ENCODE measurements around the gene ZCCHC9.

DNA sequence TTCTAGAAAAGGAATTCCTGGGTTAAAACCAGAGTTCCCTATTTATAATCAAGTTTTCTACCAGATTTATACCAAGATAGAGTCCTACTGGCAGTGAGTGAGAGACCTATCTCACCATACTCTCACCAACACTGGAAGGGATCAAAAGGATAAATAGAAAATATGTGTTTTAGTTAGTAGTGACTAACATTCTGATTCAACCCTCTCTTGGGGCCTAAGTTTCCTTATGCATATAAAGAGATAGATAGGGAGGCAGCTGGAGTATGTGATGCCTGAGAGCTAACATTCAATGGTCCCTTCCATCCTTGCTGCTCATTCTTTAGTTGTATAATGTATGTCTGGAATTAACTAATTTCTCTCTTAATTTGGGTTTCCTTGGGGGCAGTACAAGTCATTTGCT is 36.3 kb upstream of the ZCCHC9 start:
- TF ChIP-seq, protein P1, sequence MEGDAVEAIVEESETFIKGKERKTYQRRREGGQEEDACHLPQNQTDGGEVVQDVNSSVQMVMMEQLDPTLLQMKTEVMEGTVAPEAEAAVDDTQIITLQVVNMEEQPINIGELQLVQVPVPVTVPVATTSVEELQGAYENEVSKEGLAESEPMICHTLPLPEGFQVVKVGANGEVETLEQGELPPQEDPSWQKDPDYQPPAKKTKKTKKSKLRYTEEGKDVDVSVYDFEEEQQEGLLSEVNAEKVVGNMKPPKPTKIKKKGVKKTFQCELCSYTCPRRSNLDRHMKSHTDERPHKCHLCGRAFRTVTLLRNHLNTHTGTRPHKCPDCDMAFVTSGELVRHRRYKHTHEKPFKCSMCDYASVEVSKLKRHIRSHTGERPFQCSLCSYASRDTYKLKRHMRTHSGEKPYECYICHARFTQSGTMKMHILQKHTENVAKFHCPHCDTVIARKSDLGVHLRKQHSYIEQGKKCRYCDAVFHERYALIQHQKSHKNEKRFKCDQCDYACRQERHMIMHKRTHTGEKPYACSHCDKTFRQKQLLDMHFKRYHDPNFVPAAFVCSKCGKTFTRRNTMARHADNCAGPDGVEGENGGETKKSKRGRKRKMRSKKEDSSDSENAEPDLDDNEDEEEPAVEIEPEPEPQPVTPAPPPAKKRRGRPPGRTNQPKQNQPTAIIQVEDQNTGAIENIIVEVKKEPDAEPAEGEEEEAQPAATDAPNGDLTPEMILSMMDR (IDR thresholded peaks at IDR 0.05): no peak
- TF ChIP-seq EZH2 (IDR thresholded peaks at IDR 0.05; ENCODE audit: borderline replicate concordance, insufficient read depth, low read depth, low read length, poor library complexity, severe bottlenecking): no peak

Measured in B cell (primary cell).